K562 (cell line): ENCODE results near the gene FOXS1. TPM values are rescaled to one million over a fixed set of nuclear protein-coding genes. Genes with fewer than 3 reads are reported as not detected.

Source experiments
- ATAC-seq: fragments of 200-7000 bp; cut with Tn5 transposase; 3 replicates; pipeline ENCODE4 v1.9.1; 2020; ENCODE audit warnings: moderate library complexity
- BruUV-seq: library from RNA; stranded (reverse); fragments of 400-500 nt; replicated peaks from 2 replicates; lab custom pipeline; 2021; lab: Mats Ljungman, UMichigan
- CTCF ChIA-PET: fragments of 300-600 bp; formaldehyde crosslinking; extraction: SDS; loops from one replicate; lab custom pipeline; 2021; ENCODE audit warnings: low intra/inter-chr PET ratio; lab: Yijun Ruan, JAX
- POLR2A ChIA-PET: fragments of 300-600, 350-650 bp; sonication (Branson Sonifier 250); formaldehyde crosslinking; extraction: SDS; loops from one replicate; lab custom pipeline; 2021; ENCODE audit warnings: antibody characterized with exemption, inconsistent platforms; lab: Yijun Ruan, JAX
- DNase-seq, 4 experiments: peaks; one replicate each; pipeline versions ENCODE4 v3.0.0 to v3.0.0-alpha.2; 2011 to 2018; ENCODE audit warnings: low spot score in 3 of 4, mixed read lengths in 3 of 4; ENCODE audit errors: extremely low read depth in 1 of 4
- FAIRE-seq: peaks from 2 replicates; lab custom pipeline; 2011; peaks lifted over from hg19 to GRCh38; lab: Jason Lieb, UNC
- H2AFZ ChIP-seq: 2 replicates; pipeline ENCODE4 v1.6.0; 2011; ENCODE audit warnings: low read depth, low read length, control low read depth, inconsistent platforms
- H3K27ac ChIP-seq: fragments of 200-600 bp; 3 replicates; pipeline ENCODE4 v1.8.0; 2011; ENCODE audit warnings: low read depth, mild to moderate bottlenecking, control low read depth, inconsistent platforms, low read length, moderate library complexity, mixed read lengths; ENCODE audit errors: extremely low read depth
- H3K27me3 ChIP-seq, 2 experiments: fragments of 300-600 bp in 1 of 2; 2 replicates in 1 of 2; 3 replicates in 1 of 2; pipeline versions ENCODE4 v1.6.0 to v1.8.0; 2011; ENCODE audit warnings: inconsistent platforms in 2 of 2, low read length in 2 of 2, mild to moderate bottlenecking in 1 of 2, mixed read lengths in 1 of 2, moderate library complexity in 1 of 2; ENCODE audit not compliant: control insufficient read depth in 2 of 2, insufficient read depth in 2 of 2
- H3K36me3 ChIP-seq: fragments of 300-600 bp; 3 replicates; pipeline ENCODE4 v1.8.0; 2011; ENCODE audit warnings: mild to moderate bottlenecking, low read length, inconsistent platforms; ENCODE audit not compliant: control insufficient read depth, insufficient read depth
- H3K4me1 ChIP-seq, 2 experiments: fragments of 200-600 bp in 1 of 2; replicated peaks in 1 of 2; 2 replicates in 1 of 2; 3 replicates in 1 of 2; pipeline versions ENCODE4 v1.5.1 to v1.8.0; 2011; ENCODE audit warnings: inconsistent platforms in 2 of 2, low read length in 2 of 2, mild to moderate bottlenecking in 1 of 2, mixed read lengths in 1 of 2, moderate library complexity in 1 of 2; ENCODE audit not compliant: control insufficient read depth in 2 of 2, insufficient read depth in 2 of 2
- H3K4me2 ChIP-seq: 2 replicates; pipeline ENCODE4 v1.6.1; 2011; ENCODE audit warnings: low read length, control low read depth, inconsistent platforms, mixed read lengths; ENCODE audit not compliant: insufficient read depth
- H3K4me3 ChIP-seq: fragments of 200-600 bp; sonication (generic), shearing (Covaris generic); 2 replicates; pipeline ENCODE4 v1.5.1; 2016; ENCODE audit warnings: control low read depth, inconsistent platforms
- H3K79me2 ChIP-seq: fragments of 200-600 bp; 3 replicates; pipeline ENCODE4 v1.8.0; 2011; ENCODE audit warnings: low read length, inconsistent platforms; ENCODE audit not compliant: control insufficient read depth, insufficient read depth
- H3K9ac ChIP-seq, 2 experiments: 2 replicates each; pipeline versions ENCODE4 v1.6.0 to v1.6.1; 2011; ENCODE audit warnings: low read depth in 2 of 2, low read length in 2 of 2, control low read depth in 1 of 2, inconsistent platforms in 1 of 2, mild to moderate bottlenecking in 1 of 2, mixed read lengths in 1 of 2; ENCODE audit not compliant: insufficient read depth in 1 of 2
- H3K9me1 ChIP-seq: one replicate; pipeline ENCODE4 v1.6.0; 2011; ENCODE audit warnings: inconsistent platforms, mild to moderate bottlenecking, low read length, moderate library complexity; ENCODE audit not compliant: control insufficient read depth, insufficient read depth
- H3K9me3 ChIP-seq: replicated peaks from 2 replicates; pipeline ENCODE4 v1.5.1; 2011; ENCODE audit warnings: low read depth, low read length, inconsistent platforms; ENCODE audit not compliant: control insufficient read depth, insufficient read depth
- H4K20me1 ChIP-seq: replicated peaks from 2 replicates; pipeline ENCODE4 v1.6.1; 2011; ENCODE audit warnings: low read length, inconsistent platforms, mixed read lengths; ENCODE audit not compliant: control insufficient read depth, insufficient read depth
- ATF2 ChIP-seq: sonication (generic); formaldehyde crosslinking; IDR thresholded peaks from 2 replicates; pipeline ENCODE4 v1.8.1; 2022; ENCODE audit warnings: missing genetic modification reagents
- BMI1 ChIP-seq: fragments of 150-350 bp; IDR thresholded peaks from 2 replicates; pipeline ENCODE4 v1.6.1; 2014; ENCODE audit warnings: low read length
- BRD9 ChIP-seq: fragments of 450-650 bp; IDR thresholded peaks from 2 replicates; pipeline ENCODE4 v1.6.1; 2018; ENCODE audit warnings: low read depth; ENCODE audit not compliant: partially characterized antibody
- MXD1 ChIP-seq: fragments of 250-450 bp; sonication (Bioruptor Pico); IDR thresholded peaks from 2 replicates; pipeline ENCODE4 v1.8.0; 2021; ENCODE audit warnings: borderline replicate concordance, mild to moderate bottlenecking, moderate library complexity; ENCODE audit not compliant: poor library complexity, severe bottlenecking
- NFRKB ChIP-seq: fragments of 450-650 bp; IDR thresholded peaks from 2 replicates; pipeline ENCODE4 v1.6.1; 2016; ENCODE audit warnings: low read depth
- SRSF9 ChIP-seq: fragments of 200-400 bp; formaldehyde crosslinking; IDR thresholded peaks from 2 replicates; pipeline ENCODE4 v1.6.1; 2017; ENCODE audit warnings: low read depth, low read length, borderline replicate concordance
- WGBS: fragments of 100-300 bp; shearing (Covaris generic); methylation state at CpG from one replicate; pipeline ENCODE4 v1.1.6; 2016; ENCODE audit warnings: low coverage, mixed read lengths; ENCODE audit not compliant: insufficient coverage; ENCODE audit errors: missing lambda C conversion rate; 5-methylcytosine and 5-hydroxymethylcytosine counted together
- in situ Hi-C: fragments of 300-500 bp; cut with MboI; formaldehyde crosslinking; loops from 4 replicates; pipeline ENCODE4 v1.15.0; 2018; ENCODE audit warnings: inconsistent platforms, mixed read lengths
- intact Hi-C: fragments of 100-400 bp; cut with micrococcal nuclease; formaldehyde crosslinking; loops from 2 replicates; pipeline ENCODE4 v1.14.2; 2022
- polyA plus RNA-seq, 8 experiments: library from polyadenylated mRNA; depleted of rRNA in 4 of 8; stranded (reverse) in 5 of 8; unstranded in 3 of 8; fragments of >200 nt; fragmentation: Nextera tagmentation in 2 of 8; fragmentation: Illumina TruSeq in 1 of 8; extraction: Ambion mirVana in 2 of 8; extraction: Trizol in 1 of 8; gene quantifications; 2 replicates each; pipeline versions ENCODE4 v1.2.1 to v1.2.3, GENCODE V29; 2011 to 2014; ENCODE audit warnings: inconsistent platforms in 1 of 8, missing spikeins in 1 of 8
- total RNA-seq, 7 experiments: library from RNA; depleted of rRNA in 6 of 7; stranded (reverse); fragments of >200 nt in 6 of 7; fragmentation: Illumina TruSeq in 2 of 7; extraction: Trizol in 2 of 7; gene quantifications; 2 replicates each; pipeline versions ENCODE4 v1.2.1 to v1.2.3, GENCODE V29; 2011 to 2021; ENCODE audit warnings: low replicate concordance in 1 of 7
- TF ChIP-seq, protein P1 (sequence below): fragments of 450-650 bp; IDR thresholded peaks from 2 replicates; pipeline ENCODE4 v1.6.1; 2016; ENCODE audit warnings: low read depth, mild to moderate bottlenecking, moderate library complexity

Gene FOXS1
- total and polyA plus RNA-seq, 9 of the 15 experiments (the other 6 are each of a cell fraction or from before 2014, with no cell fraction given) = not detected

GRCh38 chr20:31861135-31861384 lies 15.7 kb upstream of the FOXS1 start:
- Histone ChIP-seq H3K4me1 (peaks cover 0 to 17% of the 10 kb centered on the region in 2 experiments; a peak in 3 of 5 replicates), H3K9ac (peak overlapping the region in 1 of 2 experiments; percentile 88; a peak in 3 of 4 replicates), H2AFZ (peak overlapping the region; percentile 76), H3K9me1 (peaks cover 2% of the 10 kb centered on the region), H3K4me3 (peak overlapping the region; percentile 40), H3K36me3 (no peaks in the 10 kb centered on the region), H3K79me2 (no peaks in the 10 kb centered on the region), H3K27ac (no peak overlapping the region), H3K4me2 (peak overlapping the region; percentile 70), H3K9me3 (no peaks in the 10 kb centered on the region), H3K27me3 (peaks cover 24 to 66% of the 10 kb centered on the region in 2 experiments), H4K20me1 (peaks cover 14% of the 10 kb centered on the region)
- intact Hi-C loops (no loop called here), in situ Hi-C loops (loop anchor here (5.0 kb wide), 1 partner anchor 91 kb away; the partner anchor contains the start of gene PDRG1)
- BruUV-seq = no TSS peak
- no peak for TF ChIP-seq BMI1
- TF ChIP-seq BRD9 = no peak
- TF ChIP-seq, protein P1, sequence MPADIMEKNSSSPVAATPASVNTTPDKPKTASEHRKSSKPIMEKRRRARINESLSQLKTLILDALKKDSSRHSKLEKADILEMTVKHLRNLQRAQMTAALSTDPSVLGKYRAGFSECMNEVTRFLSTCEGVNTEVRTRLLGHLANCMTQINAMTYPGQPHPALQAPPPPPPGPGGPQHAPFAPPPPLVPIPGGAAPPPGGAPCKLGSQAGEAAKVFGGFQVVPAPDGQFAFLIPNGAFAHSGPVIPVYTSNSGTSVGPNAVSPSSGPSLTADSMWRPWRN = no peak
- TF ChIP-seq NFRKB = no peak
- TF ChIP-seq SRSF9 = no peak
- no peak for TF ChIP-seq MXD1 (CRISPR knock-in tag)
- TF ChIP-seq ATF2 = no peak
- CTCF ChIA-PET = no interaction called here
- ATAC-seq = peak; percentile 38
- WGBS = under 1% methylated on average over 16 of the region's 20 CpGs
- POLR2A ChIA-PET = no interaction called here
- peak in 2 of 4 experiments; percentile 35 to 37 for DNase-seq
- FAIRE-seq = no peak
